HG02610 (cell line): ENCODE measurements around the gene EMD.
"Not testable (repeated sequence)": the region's sequence is repeated elsewhere in the genome, so short reads cannot be mapped to it uniquely, and the experiment has no call there.

ENCODE experiments used
- ATAC-seq: cut with Tn5 transposase; IDR thresholded peaks from one replicate; pipeline ENCODE4 v1.9.1; 2021; ENCODE audit warnings: mild to moderate bottlenecking, moderate library complexity; ENCODE audit not compliant: unreplicated experiment

Gene EMD

DNA sequence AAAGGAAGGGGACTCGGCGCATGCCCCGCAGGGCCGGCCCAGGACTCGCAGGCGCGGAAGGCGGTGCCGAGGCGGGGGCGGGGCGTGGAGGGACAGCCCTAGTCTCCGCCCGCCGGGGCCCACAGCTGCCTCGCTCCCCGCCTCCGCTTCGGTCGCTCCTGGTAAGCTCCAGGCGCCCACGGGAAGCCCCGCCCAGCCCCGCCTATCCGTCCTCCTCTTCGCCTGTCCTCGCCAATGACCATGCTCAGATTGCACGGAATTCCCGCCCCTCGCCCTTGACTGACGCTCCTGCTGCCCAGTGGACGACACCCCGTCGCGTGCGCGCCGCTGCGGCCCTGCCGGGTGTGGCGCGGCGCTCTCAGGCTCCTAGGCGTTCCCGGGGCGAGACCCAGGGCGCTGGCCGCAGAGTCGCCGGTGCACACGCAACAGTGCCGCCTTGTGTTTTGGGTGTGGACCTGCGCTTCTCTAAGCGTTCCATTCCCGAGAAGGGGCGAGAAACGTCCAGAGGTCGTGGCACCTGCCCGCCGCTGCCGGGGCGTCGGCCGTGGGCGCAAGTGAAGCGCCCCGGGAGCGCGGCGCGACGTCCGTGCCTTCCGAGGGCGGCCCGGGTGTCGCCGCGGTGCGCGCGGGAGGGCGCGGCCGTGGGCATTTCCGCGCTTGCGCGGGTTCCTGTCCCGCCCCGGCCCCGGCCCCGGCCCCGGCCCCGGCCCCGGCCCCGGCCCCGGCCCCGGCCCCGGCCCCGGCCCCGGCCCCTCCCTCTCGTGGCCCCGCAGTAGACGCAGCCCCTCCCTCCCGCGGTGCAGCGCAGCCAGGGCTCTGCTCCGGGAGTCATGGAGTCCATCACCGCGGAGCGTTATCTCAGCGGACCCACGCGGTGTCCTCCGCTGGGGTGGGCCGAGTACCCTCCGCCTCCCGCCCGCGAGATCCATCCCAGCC is 11.0 kb downstream of the EMD start:
- ATAC-seq, result peak; percentile 76

DNA sequence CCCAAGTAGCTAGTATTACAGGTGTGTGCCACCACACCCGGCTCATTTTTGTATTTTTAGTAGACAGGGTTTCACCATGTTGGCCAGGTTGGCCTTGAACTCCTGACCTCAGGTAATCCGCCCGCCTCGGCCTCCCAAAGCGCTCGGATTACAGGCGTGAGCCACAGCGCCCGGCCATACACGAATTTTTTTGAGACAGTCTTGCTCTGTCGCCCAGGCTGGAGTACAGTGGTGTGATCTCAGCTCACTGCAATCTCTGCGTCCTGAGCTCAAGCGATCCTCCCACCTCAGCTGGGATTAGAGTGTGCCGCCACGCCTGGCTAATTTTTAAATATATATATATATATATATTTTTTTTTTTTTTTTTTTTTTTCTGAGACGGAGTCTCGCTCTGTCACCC is 17.3 kb downstream of the EMD start:
- not testable (repeated sequence) for ATAC-seq

DNA sequence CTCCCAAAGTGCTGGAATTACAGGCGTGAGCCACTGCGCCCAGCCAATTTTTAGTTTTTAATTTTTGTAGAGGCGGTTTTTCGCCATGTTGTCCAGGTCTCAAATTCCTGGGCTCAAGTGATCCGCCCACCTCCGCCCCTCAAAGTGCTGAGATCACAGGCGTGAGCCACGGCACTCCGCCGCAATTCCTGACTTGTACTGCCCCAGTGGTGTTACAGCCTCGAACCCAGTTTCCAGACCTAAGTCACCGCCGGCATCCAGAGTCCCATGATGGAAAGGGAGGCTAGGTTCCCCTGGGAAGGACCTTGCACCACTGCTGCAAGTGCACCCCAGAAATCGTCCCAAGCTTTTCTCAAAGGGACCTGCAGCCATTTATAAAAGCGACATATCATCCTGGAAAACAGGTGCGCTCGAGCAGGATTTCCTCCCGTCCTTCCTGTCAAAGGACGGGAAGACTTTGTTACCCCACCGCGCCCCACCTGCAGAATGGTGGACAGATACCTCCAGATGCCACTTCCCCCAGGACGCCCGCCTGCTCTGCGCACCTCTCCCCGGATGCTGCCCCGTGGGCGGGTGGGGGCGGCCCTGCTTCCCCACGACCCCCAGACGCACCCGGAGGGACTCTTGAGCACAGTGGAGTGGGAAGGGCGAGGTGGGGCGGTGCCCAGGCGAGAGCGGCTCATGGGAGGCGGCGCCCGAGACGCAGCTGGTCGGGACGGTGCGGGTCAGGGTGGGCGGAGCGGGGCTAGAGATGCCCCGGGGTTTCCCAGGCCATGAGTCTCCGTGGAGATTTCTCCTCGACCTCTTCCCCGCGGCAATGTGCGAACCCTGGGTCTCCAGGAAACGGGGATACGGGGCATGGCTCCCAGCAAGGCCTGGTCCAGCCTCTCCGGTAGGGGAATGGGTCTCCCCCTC is 18.1 kb downstream of the EMD start:
- ATAC-seq, result peak; percentile 58

DNA sequence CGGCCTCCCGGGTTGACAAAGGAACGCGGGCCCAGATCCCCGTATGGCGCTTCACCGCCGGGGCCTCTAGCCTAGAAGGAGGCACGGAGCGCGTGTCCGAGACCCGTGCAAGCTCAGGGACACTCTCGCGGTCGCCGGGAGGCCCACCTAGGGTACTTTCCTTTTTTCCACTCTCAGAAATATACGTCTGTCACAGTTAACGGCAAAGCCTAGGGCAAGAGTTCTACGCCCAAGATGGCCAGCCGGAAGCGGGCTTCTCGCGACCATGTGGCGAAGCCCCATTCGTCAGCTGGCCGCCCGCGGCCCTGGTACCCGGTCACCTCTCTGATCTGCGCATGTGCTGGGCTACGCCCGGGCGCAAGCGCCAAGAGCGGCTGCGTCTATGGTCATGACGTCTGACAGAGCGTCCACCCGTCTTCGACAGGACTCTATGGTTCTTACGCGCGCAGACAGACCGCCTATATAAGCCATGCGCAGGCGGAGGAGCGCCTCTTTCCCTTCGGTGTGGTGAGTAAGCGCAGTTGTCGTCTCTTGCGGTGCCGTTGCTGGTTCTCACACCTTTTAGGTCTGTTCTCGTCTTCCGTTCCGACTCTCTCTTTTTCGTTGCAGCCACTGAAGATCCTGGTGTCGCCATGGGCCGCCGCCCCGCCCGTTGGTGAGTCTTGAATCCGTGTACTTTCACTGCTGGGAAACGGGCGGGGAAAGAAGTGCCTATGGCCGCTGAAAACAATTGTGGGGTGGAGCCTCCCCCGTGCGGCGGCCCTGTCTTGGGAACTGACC is 19.0 kb downstream of the EMD start, which contains the start of gene RPL10:
Gene RPL10 (plus strand): TSS at position 490 of the 780 bp plus-strand sequence. CDS start 143 bp downstream, at position 633.
- peak; percentile 72 for ATAC-seq

DNA sequence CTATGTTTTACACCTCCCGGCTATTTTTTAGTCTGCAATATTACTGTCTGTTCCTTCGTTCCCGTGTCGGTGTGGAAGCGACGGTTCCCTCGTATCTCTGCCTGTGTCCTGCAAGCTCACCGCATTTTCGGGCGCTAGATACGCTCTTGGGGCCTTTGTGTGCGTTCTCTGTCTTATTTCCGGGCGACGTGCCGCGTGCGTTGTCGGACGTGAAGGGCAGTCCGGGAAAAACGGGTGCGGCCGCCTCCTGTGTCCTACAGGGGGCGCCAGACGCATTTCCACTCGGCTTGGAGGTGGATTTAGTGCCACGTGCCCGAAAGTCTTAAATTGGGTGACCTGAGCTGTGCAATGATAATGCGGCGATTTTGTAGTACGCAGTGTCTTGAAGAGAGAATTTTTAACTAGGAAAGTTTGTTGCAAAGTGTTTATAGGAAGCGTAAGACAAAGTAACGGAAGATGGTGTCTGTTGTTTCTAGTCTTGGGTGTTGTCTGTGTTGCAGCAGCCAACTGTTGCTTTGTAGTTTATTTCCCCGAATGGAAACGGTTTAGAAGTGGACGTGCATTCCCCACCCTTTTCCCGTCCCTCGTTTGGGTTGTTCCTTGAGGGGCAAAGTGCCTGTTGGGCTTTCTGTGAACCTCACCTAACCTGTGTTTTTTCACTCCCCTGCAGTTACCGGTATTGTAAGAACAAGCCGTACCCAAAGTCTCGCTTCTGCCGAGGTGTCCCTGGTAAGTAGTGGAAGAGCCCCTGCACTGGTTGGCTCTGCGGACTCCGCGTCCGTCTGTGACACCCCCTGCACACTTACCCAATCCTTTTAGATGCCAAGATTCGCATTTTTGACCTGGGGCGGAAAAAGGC is 19.8 kb downstream of the EMD start:
- no peak for ATAC-seq

DNA sequence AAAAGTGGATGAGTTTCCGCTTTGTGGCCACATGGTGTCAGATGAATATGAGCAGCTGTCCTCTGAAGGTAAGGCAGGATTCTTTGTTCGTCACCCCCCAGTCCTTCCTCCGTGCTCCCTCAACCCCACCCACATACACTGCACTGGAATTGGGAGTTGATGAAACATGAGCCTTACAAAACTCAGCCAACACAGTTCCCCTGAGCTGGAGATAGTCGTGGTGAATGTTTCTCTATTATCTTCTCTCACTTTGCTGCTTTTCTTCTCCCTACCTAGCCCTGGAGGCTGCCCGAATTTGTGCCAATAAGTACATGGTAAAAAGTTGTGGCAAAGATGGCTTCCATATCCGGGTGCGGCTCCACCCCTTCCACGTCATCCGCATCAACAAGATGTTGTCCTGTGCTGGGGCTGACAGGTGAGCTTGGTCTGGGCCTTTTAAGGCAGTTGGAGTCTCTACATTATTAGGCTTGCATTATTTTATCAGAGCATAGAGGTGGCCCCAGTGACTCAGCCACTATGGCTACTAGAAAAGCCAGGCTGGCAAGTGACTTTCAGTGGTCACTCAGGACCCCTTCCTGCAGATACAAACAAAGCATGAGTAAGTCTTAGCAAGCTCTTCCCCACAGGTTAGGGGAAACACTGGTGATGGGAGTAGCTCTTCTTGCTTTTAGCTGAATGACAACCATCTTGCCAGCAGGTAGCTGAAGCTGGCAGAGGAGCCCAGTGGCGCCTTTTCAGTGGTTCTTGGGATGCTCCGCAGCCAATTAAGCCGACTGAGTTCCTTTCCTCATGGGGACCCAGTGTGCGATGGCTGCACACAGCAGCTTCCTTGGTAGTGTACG is 20.7 kb downstream of the EMD start:
- no peak for ATAC-seq

DNA sequence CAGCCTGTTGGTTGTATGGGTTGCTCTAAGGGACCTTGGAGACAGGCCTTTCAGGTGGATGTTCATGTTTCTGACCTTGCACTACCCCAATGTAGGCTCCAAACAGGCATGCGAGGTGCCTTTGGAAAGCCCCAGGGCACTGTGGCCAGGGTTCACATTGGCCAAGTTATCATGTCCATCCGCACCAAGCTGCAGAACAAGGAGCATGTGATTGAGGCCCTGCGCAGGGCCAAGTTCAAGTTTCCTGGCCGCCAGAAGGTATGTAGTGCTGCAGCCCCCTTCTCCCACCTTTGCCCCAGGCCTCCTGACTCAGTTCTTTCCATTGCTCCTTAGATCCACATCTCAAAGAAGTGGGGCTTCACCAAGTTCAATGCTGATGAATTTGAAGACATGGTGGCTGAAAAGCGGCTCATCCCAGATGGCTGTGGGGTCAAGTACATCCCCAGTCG is 21.3 kb downstream of the EMD start:
- not testable (repeated sequence) for ATAC-seq

DNA sequence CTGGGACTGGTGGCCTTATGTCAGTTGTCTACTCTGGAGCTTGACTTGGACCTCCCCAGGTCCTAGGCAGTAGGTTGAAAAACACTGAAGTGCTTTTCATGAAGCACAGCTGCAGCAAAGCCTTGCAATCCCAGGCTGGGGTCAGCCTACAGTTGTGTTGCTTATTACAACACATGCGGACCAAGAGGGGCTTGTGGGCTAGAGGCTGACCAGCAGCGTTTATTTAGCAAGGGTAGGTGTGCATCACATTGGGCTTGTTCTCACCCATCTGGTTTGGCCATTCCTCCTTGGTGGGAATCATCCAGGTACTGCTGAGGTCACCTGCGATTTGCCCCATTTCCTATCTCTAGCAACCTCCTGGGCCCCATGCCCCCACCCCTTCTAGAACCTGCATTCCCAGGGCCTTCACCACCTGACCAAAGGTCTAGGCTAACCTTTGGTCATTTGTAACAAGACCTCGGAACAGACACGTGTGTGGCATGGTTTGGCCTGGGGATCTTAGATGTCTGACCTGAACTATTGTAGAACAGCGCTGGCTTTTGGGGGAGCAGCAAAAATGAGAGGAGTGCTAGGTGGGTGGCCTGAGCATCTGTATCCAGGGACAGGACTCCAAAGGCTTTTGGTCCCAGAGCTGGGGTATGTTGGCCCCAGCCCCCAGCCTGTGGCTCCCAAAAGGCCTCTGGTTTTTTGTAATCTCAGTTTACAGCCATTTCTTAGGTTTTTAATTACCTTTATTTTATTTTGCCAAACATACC is 22.1 kb downstream of the EMD start:
- ATAC-seq, result no peak

DNA sequence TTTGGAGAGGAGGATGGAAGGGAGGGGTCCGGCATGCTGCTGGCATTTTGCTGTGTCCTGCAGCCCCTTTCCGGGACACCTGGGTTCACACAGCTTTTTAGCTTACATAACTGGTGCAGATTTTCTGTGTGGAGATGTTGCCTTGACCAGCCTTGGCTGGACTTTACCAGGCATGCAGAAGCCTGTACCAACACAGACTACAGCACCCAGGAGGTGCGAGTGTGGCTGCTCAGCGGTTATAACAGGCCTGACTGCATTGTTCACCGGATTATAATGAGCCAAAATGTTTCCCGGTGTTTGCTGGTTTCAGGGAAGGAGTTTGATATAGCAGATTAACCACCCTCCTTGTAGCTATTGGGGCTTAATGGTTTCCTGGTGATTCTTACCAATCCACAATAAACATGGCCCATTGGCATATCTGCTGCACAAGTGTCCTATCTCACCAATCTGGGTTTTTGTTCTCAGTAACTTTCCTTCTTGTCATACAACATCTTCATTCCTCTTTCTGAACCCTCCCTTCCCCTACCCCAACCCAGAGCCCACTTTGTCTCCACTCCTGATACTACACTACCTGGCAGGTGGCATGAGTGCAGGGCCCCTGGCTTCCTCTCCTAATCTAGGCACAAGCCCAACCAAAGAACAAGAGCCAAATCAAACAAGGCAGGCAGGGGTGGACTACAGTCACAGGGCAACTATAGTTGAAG is 23.0 kb downstream of the EMD start:
- ATAC-seq, result no peak

DNA sequence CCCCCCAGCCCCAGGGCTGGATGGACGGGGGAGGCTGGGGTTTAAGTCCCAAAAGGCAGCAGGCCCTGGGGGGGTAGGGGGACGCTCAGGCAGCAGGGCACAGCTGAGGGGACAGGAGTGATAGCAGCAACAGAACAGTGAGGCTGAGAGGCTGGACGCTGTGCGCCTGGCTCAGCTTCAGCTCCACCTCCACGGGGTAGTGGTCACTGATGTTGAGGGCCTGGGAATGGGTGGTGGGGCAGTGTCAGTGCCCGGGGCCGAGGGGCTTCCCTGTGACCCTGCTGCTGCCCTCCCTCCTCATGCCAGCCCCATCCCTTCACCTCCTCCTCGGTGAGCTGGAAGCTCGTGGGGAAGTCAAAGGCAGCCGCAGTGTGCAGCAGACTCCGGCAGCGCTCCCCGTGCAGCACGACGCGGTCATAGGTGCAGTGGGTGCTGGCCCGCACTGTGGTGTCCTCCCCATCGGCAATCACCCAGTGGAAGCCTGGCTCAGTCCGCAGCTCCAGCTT is 23.6 kb downstream of the EMD start:
- no peak for ATAC-seq

DNA sequence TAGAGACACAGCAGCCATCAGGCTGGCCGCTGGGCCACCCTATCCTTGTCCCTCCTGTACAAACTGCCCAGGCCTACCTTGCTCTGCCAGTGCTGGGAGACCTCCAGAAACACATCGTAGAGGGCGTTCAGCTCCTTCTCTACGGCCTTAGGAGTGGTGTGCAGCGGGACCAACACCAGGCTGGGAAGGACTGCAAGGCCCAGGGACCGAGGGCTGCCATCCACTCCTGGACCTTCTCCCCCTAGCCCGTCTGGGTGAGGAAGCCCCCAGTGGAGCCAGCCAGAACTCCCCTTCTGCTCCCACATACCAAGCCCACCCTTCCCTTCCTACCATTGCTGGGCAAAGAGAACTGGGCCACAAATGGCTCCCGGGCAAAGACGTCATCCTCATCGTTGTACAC is 24.1 kb downstream of the EMD start:
- no peak for ATAC-seq

DNA sequence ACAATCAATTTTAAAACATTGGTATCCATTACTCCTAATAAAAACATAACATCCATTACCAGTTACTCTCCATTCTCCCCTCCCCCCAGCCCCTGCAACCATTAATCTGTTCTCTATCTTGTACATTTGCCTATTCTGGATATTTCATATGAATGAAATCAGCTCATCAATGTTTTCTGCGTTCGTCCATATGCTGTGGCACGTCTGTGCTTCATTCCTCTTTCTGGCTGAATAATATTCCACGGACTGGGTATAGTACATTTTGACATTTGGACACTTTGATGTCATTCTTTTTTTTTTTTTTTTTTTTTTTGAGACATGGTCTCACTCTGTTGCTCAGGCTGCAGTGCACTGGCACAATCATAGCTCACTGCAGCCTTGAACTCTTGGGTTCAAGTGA is 24.8 kb downstream of the EMD start:
- ATAC-seq, result no peak

DNA sequence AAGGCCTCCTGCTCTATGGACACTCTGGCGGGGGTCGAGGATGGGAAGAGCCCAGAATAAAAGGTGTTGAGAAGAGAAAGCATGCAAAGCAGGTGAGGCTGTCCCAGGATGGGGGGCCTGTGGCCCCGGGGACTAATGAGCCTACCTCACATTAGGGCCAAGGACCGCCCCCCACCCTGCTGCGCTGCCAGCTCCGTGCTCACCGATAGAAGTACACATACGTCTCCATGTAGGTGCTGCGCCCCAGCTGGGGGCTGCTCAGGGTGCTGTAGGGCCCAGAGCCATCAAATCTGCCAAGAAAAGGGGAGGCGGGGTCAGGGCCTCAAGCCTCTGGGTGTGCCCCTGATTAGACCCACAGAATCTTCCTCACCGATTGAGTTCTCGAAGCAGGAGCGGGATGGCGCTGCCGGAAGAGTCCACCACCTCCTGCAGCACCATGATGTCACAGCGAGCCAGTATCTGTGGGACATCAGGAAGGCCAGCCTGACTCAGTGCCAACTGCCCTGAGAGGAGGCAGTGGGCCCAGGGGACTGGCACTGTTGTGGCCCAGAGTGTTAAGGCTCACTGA is 25.6 kb downstream of the EMD start:
- no peak for ATAC-seq

DNA sequence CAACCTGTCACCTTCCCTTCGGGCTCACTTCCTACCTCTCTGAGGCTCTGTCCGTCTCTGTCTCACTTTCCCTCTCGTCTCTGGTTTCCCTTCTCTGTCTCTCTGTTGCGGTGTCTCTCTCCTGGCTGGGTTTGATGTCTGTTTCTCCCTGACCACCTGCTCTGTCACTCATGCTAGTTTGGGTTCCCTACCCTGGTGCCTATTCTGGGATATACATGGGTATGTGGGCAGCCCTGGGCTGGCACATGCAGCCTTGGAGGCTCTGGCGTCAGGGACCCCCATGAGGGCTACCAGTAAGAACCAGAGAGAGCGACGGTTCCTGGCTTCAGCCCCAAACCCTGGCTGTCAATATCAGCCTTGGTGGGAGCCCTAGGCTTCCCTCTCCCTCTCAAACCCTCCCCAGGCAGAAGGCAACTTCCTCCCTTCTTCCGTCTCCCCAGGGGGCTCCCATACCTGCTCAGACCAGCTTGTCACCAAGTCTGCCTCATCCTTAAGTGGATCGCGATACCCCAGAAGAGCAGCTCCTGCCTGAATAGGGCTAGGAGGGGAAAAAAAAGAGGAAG is 29.6 kb downstream of the EMD start:
- peak; percentile 10 for ATAC-seq

DNA sequence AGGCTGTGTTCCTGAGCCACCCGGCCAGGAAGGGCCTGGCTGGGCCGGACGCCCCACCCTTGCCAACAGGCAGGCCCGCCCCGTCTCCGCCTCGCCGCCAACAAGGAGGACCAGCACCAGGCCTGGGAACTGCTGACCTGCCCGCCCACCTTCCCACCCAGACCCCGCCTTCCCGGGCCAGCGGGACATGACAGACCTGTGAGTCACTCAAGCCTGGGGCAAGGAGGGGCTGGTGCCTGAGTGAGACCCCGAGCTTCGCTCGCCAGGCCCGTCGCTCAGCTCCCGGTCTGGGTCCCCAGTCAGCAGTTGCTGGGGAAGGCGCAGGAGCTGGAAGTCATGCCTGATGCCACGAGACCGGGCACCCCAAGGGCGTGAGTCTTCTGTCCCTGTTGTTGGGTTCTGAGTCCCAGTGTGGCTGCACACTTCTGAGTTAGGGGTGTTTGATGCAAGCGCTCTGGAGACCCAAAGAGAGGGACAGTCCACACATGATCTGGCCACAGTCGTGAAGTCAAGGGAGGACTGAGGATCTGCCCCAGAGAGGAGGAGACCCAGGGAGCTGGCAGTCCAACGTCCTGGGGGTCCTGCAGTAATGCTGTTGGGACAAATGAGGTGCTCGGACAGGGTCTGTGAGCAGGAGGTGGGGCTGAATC is 30.3 kb downstream of the EMD start, which contains the start of gene DNASE1L1:
Gene DNASE1L1 (minus strand): TSS at position 33 of the 650 bp plus-strand sequence. CDS start 3,686 bp downstream, outside the sequence.
- ATAC-seq, result peak; percentile 60

DNA sequence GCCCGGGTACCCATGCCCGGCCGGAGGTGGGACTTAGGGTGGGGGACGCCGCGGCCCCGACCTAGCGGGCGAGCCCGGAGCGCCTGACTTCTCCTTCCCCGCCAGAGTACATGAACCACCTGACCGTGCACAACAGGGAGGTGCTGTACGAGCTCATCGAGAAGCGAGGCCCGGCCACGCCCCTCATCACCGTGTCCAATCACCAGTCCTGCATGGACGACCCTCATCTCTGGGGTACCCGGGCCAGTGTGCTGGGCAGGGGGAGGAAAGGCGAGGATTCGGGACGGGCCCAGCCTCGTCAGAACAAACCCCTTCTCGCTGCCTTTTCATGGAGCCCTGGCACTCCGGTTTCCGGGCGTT is 32.9 kb downstream of the EMD start:
- peak; percentile 41 for ATAC-seq
